ENCODE measurements around the gene ANKRD40. TPM values are rescaled to one million over a fixed set of nuclear protein-coding genes. Genes with fewer than 3 reads are reported as not detected.

The ANKRD40 gene, protein sequence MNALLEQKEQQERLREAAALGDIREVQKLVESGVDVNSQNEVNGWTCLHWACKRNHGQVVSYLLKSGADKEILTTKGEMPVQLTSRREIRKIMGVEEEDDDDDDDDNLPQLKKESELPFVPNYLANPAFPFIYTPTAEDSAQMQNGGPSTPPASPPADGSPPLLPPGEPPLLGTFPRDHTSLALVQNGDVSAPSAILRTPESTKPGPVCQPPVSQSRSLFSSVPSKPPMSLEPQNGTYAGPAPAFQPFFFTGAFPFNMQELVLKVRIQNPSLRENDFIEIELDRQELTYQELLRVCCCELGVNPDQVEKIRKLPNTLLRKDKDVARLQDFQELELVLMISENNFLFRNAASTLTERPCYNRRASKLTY
- total RNA-seq, result 55.0 and 56.0 TPM in 2 replicates
- 24.3 and 24.5 TPM in 2 replicates for polyA plus RNA-seq
- 30.6 and 30.7 TPM in 2 replicates for polyA plus RNA-seq (2011; cell fraction: cytosol; rRNA removed)
- 30.4 and 39.3 TPM in 2 replicates for polyA plus RNA-seq (2011; cell fraction: nucleus; rRNA removed)
- 21.8 and 30.3 TPM in 2 replicates for polyA plus RNA-seq (2012)
- 26.8 and 27.1 TPM in 2 replicates for polyA minus RNA-seq
- polyA minus RNA-seq (2011; cell fraction: cytosol; rRNA and poly(A)+ RNA removed), result 19.5 TPM
- polyA minus RNA-seq (2011; cell fraction: nucleus; rRNA and poly(A)+ RNA removed), result 11.1 and 20.3 TPM in 2 replicates
- Bru-seq, nascent RNA, result percentile 90 among the genes with signal in this experiment
- percentile 97 among the genes with signal in this experiment for BruChase-seq, experiment 1, labeled RNA remaining after a 6-hour chase
- percentile 96 among the genes with signal in this experiment for BruChase-seq, experiment 2, labeled RNA remaining after a 2-hour chase
- long read RNA-seq, full-length matches to known transcripts, result 18 of 28 reads
- long read RNA-seq, partial matches to known transcripts, result 2 of 28 reads
- long read RNA-seq, other reads (novel, unspliced or antisense), result 8 of 28 reads

DNA sequence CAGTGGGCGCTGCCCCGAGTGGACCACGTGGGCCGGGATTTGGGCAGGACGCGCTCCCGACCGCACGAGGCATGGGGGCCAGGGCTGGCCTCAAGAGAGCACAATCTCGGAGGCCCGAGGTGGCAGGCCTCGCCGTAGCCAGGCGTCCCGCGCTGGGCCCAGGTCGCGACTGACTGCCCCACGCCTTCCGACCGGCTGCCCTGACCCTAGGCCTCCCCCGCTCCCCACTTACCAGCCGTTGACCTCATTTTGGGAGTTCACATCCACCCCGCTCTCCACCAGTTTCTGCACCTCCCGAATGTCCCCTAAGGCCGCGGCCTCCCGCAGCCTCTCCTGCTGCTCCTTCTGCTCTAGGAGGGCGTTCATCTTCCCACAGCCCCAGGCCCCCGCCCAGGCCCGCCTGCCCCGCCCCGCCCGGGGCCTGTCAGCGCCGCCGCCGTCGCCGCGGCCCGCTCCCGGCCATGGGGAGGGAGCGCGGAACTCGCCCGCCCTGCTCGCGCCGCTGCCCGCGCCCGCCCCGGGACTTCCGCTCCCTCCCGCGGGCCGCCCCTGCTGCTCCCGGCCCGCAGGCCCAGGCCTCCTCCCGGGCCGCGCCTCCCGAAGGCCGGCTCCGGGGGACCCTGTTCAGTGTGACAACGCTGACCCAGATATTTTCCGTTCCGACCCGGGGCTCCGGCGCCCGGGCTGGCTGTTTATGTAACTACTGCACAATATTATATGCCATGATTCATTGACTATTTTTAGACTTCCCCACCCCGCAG lies at the start of gene ANKRD40:
TSS of gene ANKRD40 (minus strand) at position 626 of the 761 bp plus-strand sequence. CDS start at position 366, 260 bp downstream.
- peak within 1 kb of the TSS; percentile 89 for H3K4me2 ChIP-seq (ENCODE audit: insufficient read depth, low read length)
- peak within 1 kb of the TSS; percentile 92 for H2AFZ ChIP-seq (ENCODE audit: low read depth, low read length)
- H4K20me1 ChIP-seq (replicated peaks; ENCODE audit: control insufficient read depth, extremely low read depth, insufficient read depth, low read length), result no peaks in the 10 kb centered on the region
- peak within 1 kb of the TSS; percentile 88 for H3K27ac ChIP-seq (ENCODE audit: insufficient read depth, low read depth, low read length)
- FAIRE-seq, result peak; percentile 94
- peak within 1 kb of the TSS; percentile 95 for H3K9ac ChIP-seq (replicated peaks; ENCODE audit: extremely low read depth, insufficient read depth, low read length)
- peak within 1 kb of the TSS; percentile 37 to 93 (median 88) for H3K4me3 ChIP-seq (replicated peaks in 1 of 3; ENCODE audit: insufficient read depth in 1 of 3, low read depth in 1 of 3, low read length in 3 of 3)
- intact Hi-C loops (cut with micrococcal nuclease), result loop anchor here (1.0 kb wide), 1 partner anchor 12 kb away; the partner anchor contains the start of gene LUC7L3
- no TSS peak for BruUV-seq (replicated peaks)
- H3K27me3 ChIP-seq (ENCODE audit: control insufficient read depth in 2 of 2, insufficient read depth in 2 of 2, low read length in 2 of 2), result peaks cover 2 to 4% of the 10 kb centered on the region in 2 experiments
- DNase-seq (ENCODE audit: low read depth, low spot score), result peak; percentile 93
- ChIA-PET CTCF (interaction anchor here (1.4 to 4.4 kb wide), 3 partner anchors 12 to 157 kb away, joined by 4 to 21 read pairs (median 9); partner anchors contain the start of gene LUC7L3), POLR2A (interaction anchor here (0.7 to 1.9 kb wide), 2 partner anchors 12 to 122 kb away, joined by 3 to 7 read pairs; partner anchors contain the start of gene LUC7L3)
- H3K9me1 ChIP-seq (replicated peaks; ENCODE audit: control insufficient read depth, extremely low read depth, insufficient read depth, low read length), result no peaks in the 10 kb centered on the region
- peaks cover 0 to 2% of the 10 kb centered on the region in 2 experiments for H3K36me3 ChIP-seq (ENCODE audit: control insufficient read depth in 2 of 2, extremely low read depth in 1 of 2, insufficient read depth in 2 of 2, low read length in 2 of 2)
- peak; percentile 91 for TF ChIP-seq POLR2AphosphoS5 (IDR thresholded peaks at IDR 0.05; ENCODE audit: insufficient read depth, low read depth, low read length)
- no peak for TF ChIP-seq EZH2 (IDR thresholded peaks at IDR 0.05; ENCODE audit: borderline replicate concordance, low read depth, low read length, severe bottlenecking)
- TF ChIP-seq, protein P1, sequence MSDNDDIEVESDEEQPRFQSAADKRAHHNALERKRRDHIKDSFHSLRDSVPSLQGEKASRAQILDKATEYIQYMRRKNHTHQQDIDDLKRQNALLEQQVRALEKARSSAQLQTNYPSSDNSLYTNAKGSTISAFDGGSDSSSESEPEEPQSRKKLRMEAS (IDR thresholded peaks at IDR 0.05; ENCODE audit: insufficient read depth, insufficient read length), result peak; percentile 66
- TF ChIP-seq FOS (IDR thresholded peaks at IDR 0.05; ENCODE audit: borderline replicate concordance, insufficient read depth, low read length), result peak; percentile 64
- TF ChIP-seq, protein P2, sequence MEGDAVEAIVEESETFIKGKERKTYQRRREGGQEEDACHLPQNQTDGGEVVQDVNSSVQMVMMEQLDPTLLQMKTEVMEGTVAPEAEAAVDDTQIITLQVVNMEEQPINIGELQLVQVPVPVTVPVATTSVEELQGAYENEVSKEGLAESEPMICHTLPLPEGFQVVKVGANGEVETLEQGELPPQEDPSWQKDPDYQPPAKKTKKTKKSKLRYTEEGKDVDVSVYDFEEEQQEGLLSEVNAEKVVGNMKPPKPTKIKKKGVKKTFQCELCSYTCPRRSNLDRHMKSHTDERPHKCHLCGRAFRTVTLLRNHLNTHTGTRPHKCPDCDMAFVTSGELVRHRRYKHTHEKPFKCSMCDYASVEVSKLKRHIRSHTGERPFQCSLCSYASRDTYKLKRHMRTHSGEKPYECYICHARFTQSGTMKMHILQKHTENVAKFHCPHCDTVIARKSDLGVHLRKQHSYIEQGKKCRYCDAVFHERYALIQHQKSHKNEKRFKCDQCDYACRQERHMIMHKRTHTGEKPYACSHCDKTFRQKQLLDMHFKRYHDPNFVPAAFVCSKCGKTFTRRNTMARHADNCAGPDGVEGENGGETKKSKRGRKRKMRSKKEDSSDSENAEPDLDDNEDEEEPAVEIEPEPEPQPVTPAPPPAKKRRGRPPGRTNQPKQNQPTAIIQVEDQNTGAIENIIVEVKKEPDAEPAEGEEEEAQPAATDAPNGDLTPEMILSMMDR (IDR thresholded peaks at IDR 0.05; ENCODE audit: extremely low read depth in 1 of 2, insufficient read depth in 1 of 2, low read depth in 1 of 2, low read length in 2 of 2), result no peak
- no peak for TF ChIP-seq GATA2 (IDR thresholded peaks at IDR 0.05; ENCODE audit: insufficient read depth, insufficient read length, low read depth, low read length)
- peak; percentile 60 for TF ChIP-seq MYC (IDR thresholded peaks at IDR 0.05; ENCODE audit: low read depth, low read length)
- TF ChIP-seq JUN (IDR thresholded peaks at IDR 0.05; ENCODE audit: borderline replicate concordance, insufficient read depth, insufficient read length, low read depth), result peak; percentile 58
- peak; percentile 78 for TF ChIP-seq POLR2A (IDR thresholded peaks at IDR 0.05; ENCODE audit: low read depth, low read length)
- peaks cover 17% of the 10 kb centered on the region for H3K4me1 ChIP-seq (ENCODE audit: control insufficient read depth, extremely low read depth, insufficient read depth, low read length)
- dilution Hi-C loops (cut with MboI; ENCODE audit: extremely low pct_ligation_motif_present, low sequenced_read_pairs), result no loop called here
- peaks cover 39% of the 10 kb centered on the region for H3K79me2 ChIP-seq (ENCODE audit: control insufficient read depth, insufficient read depth, low read length)
- no peaks in the 10 kb centered on the region for H3K9me3 ChIP-seq (replicated peaks; ENCODE audit: control insufficient read depth, insufficient read depth, low read length)
